Spleen (tissue), 11 donors: ENCODE results near the gene CBX1. TPM values are rescaled to one million over a fixed set of nuclear protein-coding genes. Genes with fewer than 3 reads are reported as not detected.

ENCODE experiments used
- DNase-seq: peaks from one replicate; pipeline ENCODE4 v3.0.0-alpha.2; 2020
- H3K27ac ChIP-seq, 8 donors: fragments of 200-600 bp; sonication (generic) in 7 of 8; 1 replicate in 4 of 8; 2 replicates in 4 of 8; pipeline versions ENCODE4 v1.5.0 to v1.8.0; 2016 to 2021; ENCODE audit warnings: inconsistent platforms in 4 of 8, mild to moderate bottlenecking in 4 of 8, moderate library complexity in 1 of 8
- H3K27me3 ChIP-seq, 7 donors: fragments of 200-600 bp; sonication (generic) in 6 of 7; replicated peaks in 1 of 7; 1 replicate in 4 of 7; 2 replicates in 3 of 7; pipeline versions ENCODE4 v1.5.0 to v1.8.0; 2016 to 2021; ENCODE audit warnings: inconsistent platforms in 3 of 7, mild to moderate bottlenecking in 1 of 7
- H3K36me3 ChIP-seq, 6 donors: fragments of 200-600 bp; sonication (generic) in 5 of 6; 1 replicate in 4 of 6; 2 replicates in 2 of 6; pipeline versions ENCODE4 v1.5.0 to v1.8.0; 2016 to 2021; ENCODE audit warnings: inconsistent platforms in 2 of 6
- H3K4me1 ChIP-seq, 6 donors: fragments of 200-600 bp; sonication (generic) in 5 of 6; 1 replicate in 3 of 6; 2 replicates in 3 of 6; pipeline versions ENCODE4 v1.5.0 to v1.8.0; 2016 to 2021; ENCODE audit warnings: inconsistent platforms in 3 of 6
- H3K4me3 ChIP-seq, 8 donors: fragments of 200-600 bp; sonication (generic) in 7 of 8; 1 replicate in 4 of 8; 2 replicates in 4 of 8; pipeline versions ENCODE4 v1.5.0 to v1.8.0; 2016 to 2021; ENCODE audit warnings: inconsistent platforms in 4 of 8, mild to moderate bottlenecking in 4 of 8, moderate library complexity in 2 of 8
- H3K9me3 ChIP-seq, 8 donors: fragments of 200-600 bp; sonication (generic) in 7 of 8; 1 replicate in 4 of 8; 2 replicates in 4 of 8; pipeline versions ENCODE4 v1.5.0 to v1.8.0; 2016 to 2021; ENCODE audit warnings: inconsistent platforms in 4 of 8
- POLR2A ChIP-seq, 3 donors: fragments of 450-650 bp; IDR thresholded peaks; one replicate each; pipeline ENCODE4 v1.5.1; 2017; ENCODE audit warnings: antibody characterized with exemption in 3 of 3, mild to moderate bottlenecking in 1 of 3
- POLR2AphosphoS5 ChIP-seq, 3 donors: sonication (generic); formaldehyde crosslinking; IDR thresholded peaks; one replicate each; pipeline ENCODE4 v1.5.1; 2017; ENCODE audit warnings: antibody characterized with exemption in 3 of 3
- whole genome bisulfite sequencing, 5 donors: extraction: QIAGEN DNeasy Blood & Tissue Kit in 3 of 5; methylation state at CpG; one replicate each; pipeline versions ENCODE4 v1.1.5 to v1.1.7; 2013 to 2018; 5-methylcytosine and 5-hydroxymethylcytosine counted together
- intact Hi-C: fragments of 100-400 bp; cut with DNase I; formaldehyde crosslinking; loops from one replicate; pipeline ENCODE4 v1.15.0; 2023; ENCODE audit warnings: low total_unique reads
- polyA plus RNA-seq, 3 donors: library from polyadenylated mRNA; stranded (reverse); fragments of 200-250 nt; gene quantifications; one replicate each; pipeline ENCODE4 v1.2.1, GENCODE V29; 2013
- total RNA-seq, 7 donors: library from RNA; depleted of rRNA in 3 of 7; stranded (reverse); fragments of >200 nt in 3 of 7; fragmentation: NEBNext Ultra II Directional in 4 of 7; extraction: Animal tissue kit (Norgen Biotek cat#: 25700) in 4 of 7; gene quantifications; one replicate each; pipeline versions ENCODE4 v1.1.0 to v1.2.1, GENCODE V29; 2016 to 2021
- TF ChIP-seq, protein P1 (sequence below), 11 experiments: fragments of 200-600 bp in 7 of 11; fragments of 450-650 bp in 4 of 11; sonication (generic) in 4 of 11; IDR thresholded peaks in 8 of 11; conservative IDR thresholded peaks in 3 of 11; 1 replicate in 7 of 11; 2 replicates in 4 of 11; pipeline versions ENCODE4 v1.4.0 to v1.8.0; 2016 to 2021; ENCODE audit warnings: antibody characterized with exemption in 11 of 11, inconsistent platforms in 4 of 11, mild to moderate bottlenecking in 1 of 11
- donor health status: healthy with polysubstance abuse.
- donor health status: DM: no; HTN: no; CAD: no; lungs with moderate emphysema.
- donor health status: DM: no; HTN: no; CAD: no.
- donor health status: Bipolar disorder and iron deficiency.
- donor health status: healthy.
- donor health status: DM: no; HTN: no; CAD: no.
- donor health status: DM: yes; HTN: yes; CAD: no.

The CBX1 gene
- total and polyA plus RNA-seq, 10 donors = 19.6 to 36.2 (median 28.6) TPM

DNA sequence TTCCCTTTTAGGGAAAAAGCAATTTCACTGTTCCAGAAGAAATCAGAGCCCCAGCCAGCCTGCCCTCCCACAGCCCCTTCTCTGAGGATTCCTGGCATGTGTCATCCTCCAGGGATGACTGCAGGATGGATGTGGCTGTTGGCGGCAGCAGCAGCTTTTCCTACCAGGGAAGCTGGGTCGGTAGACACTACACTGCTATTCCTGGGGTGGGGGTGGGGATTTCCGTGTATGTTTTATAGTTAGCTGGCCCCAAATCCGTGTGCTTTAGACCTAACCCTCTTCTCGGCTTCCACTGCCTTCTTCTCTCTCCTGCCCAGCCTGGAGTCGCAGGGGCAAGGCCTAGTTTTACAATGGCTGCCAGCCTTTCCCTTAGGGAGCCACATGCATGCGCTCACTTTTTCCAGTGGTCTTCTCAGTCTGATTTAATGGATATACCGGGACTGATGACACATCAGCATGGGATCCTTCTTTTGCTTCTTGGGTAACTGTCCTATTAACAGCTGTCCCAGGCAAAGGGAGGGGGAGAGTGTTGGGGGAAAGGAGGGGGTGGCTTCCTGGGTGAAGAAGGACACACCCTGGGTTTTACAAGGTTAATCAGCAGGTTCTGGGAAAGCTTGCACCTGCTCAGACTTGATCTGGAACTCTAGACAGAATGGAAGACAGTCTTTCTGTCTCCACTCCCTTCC, 55.8 kb downstream of the CBX1 start:
- Histone ChIP-seq H3K27me3 (no peaks in the 10 kb centered on the region), H3K9me3 (no peaks in the 10 kb centered on the region), H3K36me3 (peaks cover 0 to 2% (median 0%) of the 10 kb centered on the region in 6 donors), H3K4me3 (no peak overlapping the region), H3K4me1 (peaks cover 18 to 43% (median 27%) of the 10 kb centered on the region in 6 donors), H3K27ac (no peak overlapping the region)
- TF ChIP-seq POLR2A (IDR thresholded peaks at IDR 0.05) (no peak), POLR2AphosphoS5 (IDR thresholded peaks at IDR 0.05) (no peak)
- TF ChIP-seq, protein P1, sequence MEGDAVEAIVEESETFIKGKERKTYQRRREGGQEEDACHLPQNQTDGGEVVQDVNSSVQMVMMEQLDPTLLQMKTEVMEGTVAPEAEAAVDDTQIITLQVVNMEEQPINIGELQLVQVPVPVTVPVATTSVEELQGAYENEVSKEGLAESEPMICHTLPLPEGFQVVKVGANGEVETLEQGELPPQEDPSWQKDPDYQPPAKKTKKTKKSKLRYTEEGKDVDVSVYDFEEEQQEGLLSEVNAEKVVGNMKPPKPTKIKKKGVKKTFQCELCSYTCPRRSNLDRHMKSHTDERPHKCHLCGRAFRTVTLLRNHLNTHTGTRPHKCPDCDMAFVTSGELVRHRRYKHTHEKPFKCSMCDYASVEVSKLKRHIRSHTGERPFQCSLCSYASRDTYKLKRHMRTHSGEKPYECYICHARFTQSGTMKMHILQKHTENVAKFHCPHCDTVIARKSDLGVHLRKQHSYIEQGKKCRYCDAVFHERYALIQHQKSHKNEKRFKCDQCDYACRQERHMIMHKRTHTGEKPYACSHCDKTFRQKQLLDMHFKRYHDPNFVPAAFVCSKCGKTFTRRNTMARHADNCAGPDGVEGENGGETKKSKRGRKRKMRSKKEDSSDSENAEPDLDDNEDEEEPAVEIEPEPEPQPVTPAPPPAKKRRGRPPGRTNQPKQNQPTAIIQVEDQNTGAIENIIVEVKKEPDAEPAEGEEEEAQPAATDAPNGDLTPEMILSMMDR (IDR thresholded peaks at IDR 0.05 in 8 of 11, conservative IDR thresholded peaks at IDR 0.05 in 3 of 11) = no peak
- WGBS, 5 donors = 66 to 87% (median 86%) methylated on average over 8 of the region's 8 CpGs
- intact Hi-C loops = no loop called here
- peak; percentile 56 for DNase-seq

DNA sequence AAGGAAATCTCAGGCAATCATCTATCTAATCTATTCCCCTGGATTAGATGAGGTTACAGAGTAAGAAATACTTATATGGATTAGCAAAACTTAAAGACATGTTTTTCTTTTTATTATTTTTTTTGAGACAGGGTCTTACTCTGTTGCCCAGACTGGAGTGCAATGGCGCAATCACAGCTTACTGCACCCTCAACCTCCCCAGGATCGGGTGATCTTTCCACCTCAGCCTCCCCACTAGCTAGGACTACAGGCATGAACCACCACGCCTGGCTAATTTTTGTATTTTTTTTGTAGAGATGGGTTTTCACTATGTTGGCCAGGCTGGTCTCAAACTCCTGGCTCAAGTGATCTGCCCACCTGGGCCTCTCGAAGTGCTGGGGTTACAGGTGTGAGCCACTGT, 56.4 kb downstream of the CBX1 start:
- Histone ChIP-seq H3K4me3 (no peak overlapping the region), H3K9me3 (no peaks in the 10 kb centered on the region), H3K27ac (no peak overlapping the region), H3K27me3 (peaks cover 0 to 3% (median 0%) of the 10 kb centered on the region in 7 donors), H3K36me3 (no peaks in the 10 kb centered on the region), H3K4me1 (peaks cover 11 to 37% (median 21%) of the 10 kb centered on the region in 6 donors)
- no peak for DNase-seq
- WGBS, 5 donors = 90 to 95% (median 93%) methylated on average over 4 of the region's 4 CpGs
- intact Hi-C loops = no loop called here
- TF ChIP-seq POLR2A (IDR thresholded peaks at IDR 0.05) = no peak
- no peak for TF ChIP-seq POLR2AphosphoS5 (IDR thresholded peaks at IDR 0.05)
- TF ChIP-seq, protein P1 (IDR thresholded peaks at IDR 0.05 in 8 of 11, conservative IDR thresholded peaks at IDR 0.05 in 3 of 11) = no peak

DNA sequence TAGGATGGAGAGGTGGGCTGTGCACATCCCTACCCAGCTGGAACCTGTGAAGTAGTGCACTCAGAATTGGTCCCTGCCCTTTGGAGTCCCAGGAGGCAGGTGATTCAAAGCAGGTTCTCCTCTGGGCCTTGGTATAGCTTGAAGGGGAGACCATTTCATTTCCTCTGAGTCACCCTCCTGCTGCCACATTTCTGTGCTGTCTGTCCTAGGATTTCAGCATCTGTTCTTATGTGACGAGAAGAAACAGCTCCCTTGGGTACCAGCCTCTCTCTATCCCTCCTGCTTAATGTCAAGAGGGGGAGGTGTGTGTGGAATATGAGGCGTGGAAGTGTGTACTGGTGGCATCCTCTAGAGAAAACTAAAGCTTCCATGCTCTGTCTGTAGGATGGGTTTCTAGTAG, 58.1 kb downstream of the CBX1 start:
- WGBS, 5 donors = 68 to 81% (median 78%) methylated on average over 2 of the region's 2 CpGs

DNA sequence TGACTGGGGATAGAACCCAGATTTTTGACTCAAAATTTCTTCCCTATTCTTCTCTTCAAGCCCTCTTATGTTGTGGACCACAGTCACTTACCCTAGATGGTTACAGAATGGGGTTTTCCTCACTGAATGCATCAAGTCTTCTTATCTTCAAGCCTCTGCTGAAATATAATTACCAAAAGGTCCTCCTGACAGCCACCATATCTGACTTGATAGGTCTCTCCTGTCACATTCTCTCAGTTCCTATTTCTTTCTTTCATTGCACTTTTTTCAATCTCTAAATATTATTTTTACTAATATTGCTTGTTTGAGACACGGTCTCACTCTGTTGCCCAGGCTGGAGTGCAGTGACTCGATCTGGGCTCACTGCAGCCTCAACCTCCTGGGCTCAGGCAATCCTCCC, 62.6 kb downstream of the CBX1 start:
- peaks cover 0 to 24% (median 15%) of the 10 kb centered on the region in 6 donors for H3K4me1 ChIP-seq
- TF ChIP-seq POLR2AphosphoS5 (IDR thresholded peaks at IDR 0.05) (no peak), POLR2A (IDR thresholded peaks at IDR 0.05) (no peak)
- TF ChIP-seq, protein P1 (IDR thresholded peaks at IDR 0.05 in 8 of 11, conservative IDR thresholded peaks at IDR 0.05 in 3 of 11) = no peak
- no peak overlapping the region for H3K27ac ChIP-seq
- H3K9me3 ChIP-seq = no peaks in the 10 kb centered on the region
- H3K4me3 ChIP-seq = no peak overlapping the region
- WGBS, 5 donors = 57 to 84% (median 71%) methylated on average over 2 of the region's 2 CpGs
- H3K27me3 ChIP-seq = peaks cover 0 to 45% (median 0%) of the 10 kb centered on the region in 7 donors
- intact Hi-C loops = no loop called here
- H3K36me3 ChIP-seq = no peaks in the 10 kb centered on the region
- no peak for DNase-seq

More for the DNA sequence above, 58.1 kb downstream of the CBX1 start:
- intact Hi-C loops = no loop called here
- Histone ChIP-seq H3K27ac (no peak overlapping the region), H3K36me3 (no peaks in the 10 kb centered on the region), H3K4me1 (peaks cover 5 to 31% (median 14%) of the 10 kb centered on the region in 6 donors), H3K9me3 (no peaks in the 10 kb centered on the region), H3K27me3 (peaks cover 0 to 20% (median 0%) of the 10 kb centered on the region in 7 donors), H3K4me3 (no peak overlapping the region)
- no peak for DNase-seq
- TF ChIP-seq POLR2AphosphoS5 (IDR thresholded peaks at IDR 0.05) = no peak
- TF ChIP-seq, protein P1 (IDR thresholded peaks at IDR 0.05 in 8 of 11, conservative IDR thresholded peaks at IDR 0.05 in 3 of 11) = no peak
- TF ChIP-seq POLR2A (IDR thresholded peaks at IDR 0.05) = no peak
